Common myeloid progenitor, CD34-positive (primary cell): ENCODE measurements around the gene IFT74.

Experiments used
- CTCF ChIA-PET: fragments of 350-600 bp; sonication (Branson Sonifier 250); formaldehyde crosslinking; loops from one replicate; lab custom pipeline; 2021; ENCODE audit warnings: antibody characterized with exemption; lab: Charles Lee
- POLR2A ChIA-PET: fragments of 350-600 bp; sonication (Branson Sonifier 250); formaldehyde crosslinking; loops from one replicate; lab custom pipeline; 2021; ENCODE audit warnings: antibody characterized with exemption; lab: Charles Lee
- DNase-seq, 3 donors: peaks; one replicate each; pipeline versions ENCODE4 v3.0.0 to v3.0.0-alpha.2; 2013
- H3K27ac ChIP-seq, 2 experiments: 1 replicate in 1 of 2; 2 replicates in 1 of 2; pipeline ENCODE4 v1.7.0; 2013; ENCODE audit warnings: inconsistent platforms in 2 of 2, low read length in 2 of 2, mild to moderate bottlenecking in 2 of 2, low read depth in 1 of 2, moderate library complexity in 1 of 2; ENCODE audit not compliant: severe bottlenecking in 2 of 2, insufficient read depth in 1 of 2, poor library complexity in 1 of 2
- H3K27me3 ChIP-seq, 5 experiments: replicated peaks in 2 of 5; 1 replicate in 3 of 5; 2 replicates in 2 of 5; pipeline versions ENCODE4 v1.6.1 to v1.7.0; 2013; ENCODE audit warnings: low read length in 4 of 5, mild to moderate bottlenecking in 2 of 5, moderate library complexity in 2 of 5, inconsistent platforms in 1 of 5; ENCODE audit not compliant: insufficient read depth in 5 of 5, control insufficient read depth in 4 of 5
- H3K36me3 ChIP-seq, 4 experiments: 1 replicate in 2 of 4; 2 replicates in 2 of 4; pipeline versions ENCODE4 v1.6.1 to v1.7.0; 2013; ENCODE audit warnings: low read length in 3 of 4, control low read depth in 1 of 4, mild to moderate bottlenecking in 1 of 4; ENCODE audit not compliant: control insufficient read depth in 4 of 4, insufficient read depth in 4 of 4
- H3K4me1 ChIP-seq, 4 experiments: 1 replicate in 3 of 4; 2 replicates in 1 of 4; pipeline versions ENCODE4 v1.6.1 to v1.7.1; 2013; ENCODE audit warnings: low read length in 3 of 4, mild to moderate bottlenecking in 3 of 4, control low read depth in 1 of 4, inconsistent platforms in 1 of 4, moderate library complexity in 1 of 4; ENCODE audit not compliant: control insufficient read depth in 4 of 4, insufficient read depth in 4 of 4; ENCODE audit errors: control extremely low read depth in 1 of 4
- H3K4me3 ChIP-seq, 7 experiments: 1 replicate in 4 of 7; 2 replicates in 3 of 7; pipeline versions ENCODE4 v1.5.1 to v1.7.0; 2013; ENCODE audit warnings: mild to moderate bottlenecking in 7 of 7, low read length in 6 of 7, moderate library complexity in 6 of 7, inconsistent platforms in 2 of 7, low read depth in 2 of 7, control low read depth in 1 of 7; ENCODE audit not compliant: insufficient read depth in 4 of 7, control insufficient read depth in 1 of 7; ENCODE audit errors: extremely low read depth in 1 of 7
- H3K9me3 ChIP-seq, 5 experiments: 1 replicate in 4 of 5; 2 replicates in 1 of 5; pipeline versions ENCODE4 v1.6.1 to v1.7.1; 2013; ENCODE audit warnings: low read length in 4 of 5, mild to moderate bottlenecking in 2 of 5, inconsistent platforms in 1 of 5, low read depth in 1 of 5, moderate library complexity in 1 of 5; ENCODE audit not compliant: control insufficient read depth in 4 of 5, insufficient read depth in 2 of 5; ENCODE audit errors: control extremely low read depth in 1 of 5
- WGBS: methylation state at CpG from one replicate; pipeline ENCODE4 v1.1.5; 2013; ENCODE audit not compliant: insufficient coverage; 5-methylcytosine and 5-hydroxymethylcytosine counted together

IFT74 gene

DNA sequence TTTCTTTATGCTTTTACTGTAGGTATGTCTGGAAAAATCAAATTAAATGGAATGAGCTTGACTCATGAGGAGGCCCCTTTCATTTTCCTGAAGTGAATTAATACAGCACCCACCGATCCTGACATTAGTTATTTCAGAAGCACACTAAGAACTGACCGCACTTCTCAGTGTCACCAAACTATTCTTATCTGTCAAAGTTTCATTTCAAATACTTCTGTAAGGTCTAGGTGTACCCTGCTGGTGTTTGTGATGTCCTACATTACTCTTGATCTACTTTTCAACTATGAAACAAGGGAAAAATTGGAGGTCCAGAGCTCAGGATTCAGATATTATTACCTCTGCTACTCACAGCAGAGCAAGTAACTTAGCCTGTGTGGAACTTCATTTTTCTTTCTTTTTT lies 151.0 kb downstream of the IFT74 start:
- DNase-seq: no peak
- Histone ChIP-seq H3K4me1 (peaks cover 0 to 13% (median 4%) of the 10 kb centered on the region in 4 experiments), H3K36me3 (no peaks in the 10 kb centered on the region), H3K27ac (no peak overlapping the region), H3K27me3 (no peaks in the 10 kb centered on the region), H3K4me3 (no peak overlapping the region), H3K9me3 (peaks cover 0 to 2% (median 0%) of the 10 kb centered on the region in 5 experiments)
- POLR2A ChIA-PET: no interaction called here
- 100% methylated on average over 1 of the region's 2 CpGs for WGBS
- CTCF ChIA-PET: interaction anchor here (1.4 kb wide), 1 partner anchor 76 kb away, joined by 3 read pairs; no protein-coding TSS in a partner anchor

DNA sequence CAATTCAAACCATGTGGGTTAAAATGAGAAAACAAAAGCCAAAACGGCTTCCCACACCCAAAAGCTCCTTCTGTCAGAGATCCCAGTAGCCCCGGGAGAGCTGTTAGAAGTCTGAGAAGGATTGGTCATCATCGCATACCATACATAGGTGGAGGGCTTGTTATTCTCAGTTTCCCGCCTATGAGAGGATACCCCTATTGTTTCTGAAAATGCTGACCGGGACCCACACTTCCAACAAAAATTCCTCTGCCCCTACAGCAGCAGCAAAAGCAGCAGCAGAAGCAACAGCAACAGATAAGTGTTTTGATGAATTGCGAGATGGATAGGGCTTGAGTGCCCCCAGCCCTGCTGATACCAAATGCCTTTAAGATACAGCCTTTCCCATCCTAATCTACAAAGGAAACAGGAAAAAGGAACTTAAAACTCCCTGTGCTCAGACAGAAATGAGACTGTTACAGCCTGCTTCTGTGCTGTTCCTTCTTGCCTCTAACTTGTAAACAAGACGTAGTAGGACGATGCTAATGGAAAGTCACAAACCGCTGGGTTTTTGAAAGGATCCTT lies 152.8 kb downstream of the IFT74 start, which contains the start of gene TEK:
Gene TEK, plus strand, starts transcription at position 245 of the 561 bp plus-strand sequence. CDS start 366 bp downstream, outside the sequence.
- POLR2A ChIA-PET: interaction anchor here (0.6 kb wide), 1 partner anchor 39 kb away, joined by 3 read pairs; no protein-coding TSS in a partner anchor
- CTCF ChIA-PET: no interaction called here
- Histone ChIP-seq H3K27me3 (no peaks in the 10 kb centered on the region), H3K36me3 (no peaks in the 10 kb centered on the region), H3K27ac (no peak within 1 kb of the TSS), H3K4me1 (peaks cover 0 to 13% (median 4%) of the 10 kb centered on the region in 4 experiments), H3K4me3 (peak within 1 kb of the TSS in 4 of 7 experiments; percentile 36 to 57 (median 38)), H3K9me3 (no peaks in the 10 kb centered on the region)
- 0% methylated on average over 3 of the region's 9 CpGs for WGBS
- DNase-seq: no peak

DNA sequence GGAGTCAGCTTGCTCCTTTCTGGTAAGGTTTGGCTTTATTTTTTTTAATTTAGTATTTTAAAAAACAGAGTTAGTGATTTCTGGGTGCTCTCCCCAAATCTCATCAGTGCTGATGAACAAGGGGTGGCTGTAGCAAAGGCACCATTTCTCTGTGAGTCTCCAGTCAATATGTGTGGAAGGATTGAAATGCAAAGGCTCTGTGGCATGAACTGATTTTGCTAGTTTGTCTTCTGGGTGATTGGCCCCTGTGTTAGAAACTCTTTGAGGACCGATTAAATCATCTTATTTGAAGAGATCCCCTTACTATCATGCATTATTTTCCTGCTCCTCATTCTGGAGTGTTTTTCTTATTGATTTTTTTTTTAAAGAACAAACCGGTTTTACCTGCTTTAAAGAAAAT lies 153.4 kb downstream of the IFT74 start:
- Histone ChIP-seq H3K36me3 (no peaks in the 10 kb centered on the region), H3K27ac (no peak overlapping the region), H3K4me1 (peaks cover 0 to 13% (median 4%) of the 10 kb centered on the region in 4 experiments), H3K4me3 (peak overlapping the region in 4 of 7 experiments; percentile 36 to 57 (median 38)), H3K9me3 (no peaks in the 10 kb centered on the region), H3K27me3 (no peaks in the 10 kb centered on the region)
- ChIA-PET CTCF (no interaction called here), POLR2A (interaction anchor here (0.6 kb wide), 1 partner anchor 39 kb away, joined by 3 read pairs; no protein-coding TSS in a partner anchor)
- WGBS: 100% methylated on average over 1 of the region's 2 CpGs
- no peak for DNase-seq

DNA sequence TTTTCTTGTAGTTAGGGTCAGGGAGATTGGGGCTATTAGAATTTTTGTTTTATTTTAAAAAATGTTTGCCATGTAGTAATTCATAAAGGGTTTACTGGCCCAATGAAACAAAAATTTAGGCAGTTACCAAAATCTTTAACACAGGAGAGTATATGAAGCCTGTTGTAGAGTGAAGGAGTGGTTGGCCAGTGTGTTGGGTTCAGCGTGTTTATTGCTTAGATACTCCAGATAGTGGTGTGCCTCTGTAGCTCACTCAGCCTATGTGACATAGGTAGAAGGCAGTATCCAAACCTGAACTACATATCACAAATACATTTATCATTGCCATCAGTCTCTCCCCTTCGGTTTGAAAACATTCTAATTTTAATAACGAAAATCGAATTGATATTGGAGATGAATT lies 154.0 kb downstream of the IFT74 start:
- CTCF ChIA-PET: interaction anchor here (1.0 kb wide), 1 partner anchor 23 kb away, joined by 3 read pairs; no protein-coding TSS in a partner anchor

DNA sequence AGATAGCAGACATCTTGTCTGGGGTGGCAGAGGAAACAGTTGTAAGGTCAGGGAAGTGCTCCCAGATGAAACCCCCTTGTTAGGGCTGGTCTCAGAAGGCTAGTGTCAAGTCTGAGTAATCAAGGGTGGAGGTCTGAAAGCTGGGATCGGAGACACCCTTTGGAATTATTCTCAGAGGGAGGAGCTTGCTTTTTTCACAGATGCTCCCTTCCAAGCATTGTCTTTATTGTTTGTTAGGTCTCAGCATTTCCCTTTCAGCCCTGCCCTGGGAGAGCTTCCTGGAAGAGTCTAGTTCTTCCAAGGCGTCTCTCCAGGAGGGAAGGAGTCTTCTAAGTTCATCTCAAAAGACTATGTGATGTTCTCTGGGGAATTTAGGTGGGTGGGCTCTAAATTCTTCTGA lies 156.0 kb downstream of the IFT74 start:
- CTCF ChIA-PET: no interaction called here

More for the DNA sequence above, 154.0 kb downstream of the IFT74 start:
- H3K9me3 ChIP-seq: no peaks in the 10 kb centered on the region
- peaks cover 0 to 13% (median 4%) of the 10 kb centered on the region in 4 experiments for H3K4me1 ChIP-seq
- POLR2A ChIA-PET: no interaction called here
- no peaks in the 10 kb centered on the region for H3K27me3 ChIP-seq
- no peak for DNase-seq
- no peak overlapping the region for H3K27ac ChIP-seq
- H3K4me3 ChIP-seq: no peak overlapping the region
- no peaks in the 10 kb centered on the region for H3K36me3 ChIP-seq
- WGBS: no CpG with 5 or more reads among the region's 4 CpGs

More for the DNA sequence above, 156.0 kb downstream of the IFT74 start:
- Histone ChIP-seq H3K27me3 (no peaks in the 10 kb centered on the region), H3K27ac (no peak overlapping the region), H3K4me1 (peaks cover 0 to 13% (median 4%) of the 10 kb centered on the region in 4 experiments), H3K36me3 (no peaks in the 10 kb centered on the region), H3K9me3 (no peaks in the 10 kb centered on the region), H3K4me3 (no peak overlapping the region)
- POLR2A ChIA-PET: no interaction called here
- DNase-seq: no peak
- 100% methylated on average over 2 of the region's 2 CpGs for WGBS
